GM18499 (cell line): ENCODE measurements around the gene RYR2.

Source experiments
- ATAC-seq: cut with Tn5 transposase; IDR thresholded peaks from one replicate; pipeline ENCODE4 v1.9.1; 2021; ENCODE audit warnings: moderate number of reproducible peaks; ENCODE audit not compliant: insufficient read depth, unreplicated experiment

Gene RYR2

DNA sequence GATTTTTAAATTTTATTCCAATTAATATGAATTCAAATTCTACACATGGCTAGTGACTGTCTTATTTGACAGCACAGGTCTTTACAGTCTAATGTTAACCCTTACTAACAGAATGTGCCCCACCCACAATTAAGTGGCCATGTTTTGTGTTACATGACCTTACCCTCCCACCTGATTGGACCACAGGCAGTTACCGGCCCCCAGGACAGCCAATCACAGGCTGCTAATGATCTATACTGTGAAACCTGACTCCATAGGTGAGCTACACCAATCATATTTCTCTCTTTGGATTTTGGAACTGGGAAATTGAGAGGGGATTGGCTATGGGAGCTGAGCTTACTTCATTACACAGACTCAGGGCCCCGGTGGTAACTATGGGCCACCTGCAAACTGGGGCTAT lies 821.2 kb downstream of the RYR2 start:
- ATAC-seq, result no peak

DNA sequence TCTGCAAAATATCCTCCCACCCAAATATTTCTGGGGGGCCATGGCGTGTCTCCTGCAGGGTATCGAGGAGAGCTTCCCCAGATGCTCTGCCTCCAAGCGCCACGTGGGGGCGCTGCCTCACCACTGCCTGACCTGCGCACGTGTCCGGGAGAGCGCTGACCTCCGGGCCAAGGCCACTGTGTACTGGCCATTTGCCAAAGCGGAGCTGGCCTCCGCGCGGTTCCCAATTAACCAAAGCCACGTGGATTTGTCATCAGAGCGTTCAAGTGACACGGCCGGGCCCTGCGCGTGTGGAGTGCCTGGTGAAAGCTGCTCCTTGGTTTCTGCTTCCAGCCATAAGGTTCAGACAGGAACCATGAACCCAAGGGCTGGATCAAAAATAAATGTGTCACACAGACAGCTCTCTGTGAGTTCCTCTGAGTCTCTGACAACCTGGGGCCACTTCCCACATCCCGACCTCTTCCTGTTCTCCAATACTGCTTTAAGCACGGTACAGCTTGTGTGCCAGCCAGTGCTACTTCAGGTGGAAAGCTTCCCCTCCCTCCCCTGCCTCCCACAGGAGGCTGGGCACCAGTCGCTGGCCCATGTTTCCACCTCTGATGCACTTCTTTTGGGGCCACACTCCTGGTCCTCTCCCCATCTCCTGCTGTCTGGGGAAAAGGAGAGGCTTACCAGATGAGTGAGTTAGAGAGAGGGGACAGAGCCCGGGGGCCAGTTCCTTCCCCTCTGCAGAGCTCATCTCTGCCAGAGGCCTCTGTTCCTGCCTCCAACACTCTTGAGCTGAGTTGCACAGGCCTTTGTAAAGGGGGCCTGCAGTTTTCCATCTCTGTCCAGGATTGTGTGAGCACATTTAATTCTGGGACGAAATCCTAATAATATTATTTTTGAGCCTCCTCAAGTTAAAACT lies 822.6 kb downstream of the RYR2 start:
- ATAC-seq, result no peak

GRCh38 chr1:237867380-237867888 lies 825.5 kb downstream of the RYR2 start:
- no peak for ATAC-seq

- no peak for ATAC-seq
Observed at GRCh38 chr1:237868817-237869600, 827.0 kb downstream of the RYR2 start.

- no peak for ATAC-seq
Observed at GRCh38 chr1:237873487-237874211, 831.7 kb downstream of the RYR2 start.

DNA sequence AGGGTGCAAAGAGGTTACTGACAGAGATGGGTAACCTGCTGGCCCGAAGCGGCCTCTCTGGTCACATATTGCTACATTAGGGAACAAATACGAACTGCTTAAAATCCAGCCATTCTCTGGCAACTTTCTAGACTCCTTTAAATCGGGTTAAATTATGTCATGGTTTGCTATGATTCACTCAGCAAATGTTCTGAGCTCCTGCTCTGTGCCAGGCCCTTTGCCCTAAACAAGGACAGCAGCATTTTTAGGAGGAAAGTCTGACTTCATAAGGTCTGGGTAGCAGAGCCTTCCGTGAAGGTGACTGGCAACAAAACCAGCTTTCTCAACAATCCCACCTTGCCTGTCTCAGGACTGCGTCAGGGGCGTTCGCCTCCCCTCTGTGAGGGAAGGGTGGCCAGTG lies 833.3 kb downstream of the RYR2 start:
- ATAC-seq, result no peak

DNA sequence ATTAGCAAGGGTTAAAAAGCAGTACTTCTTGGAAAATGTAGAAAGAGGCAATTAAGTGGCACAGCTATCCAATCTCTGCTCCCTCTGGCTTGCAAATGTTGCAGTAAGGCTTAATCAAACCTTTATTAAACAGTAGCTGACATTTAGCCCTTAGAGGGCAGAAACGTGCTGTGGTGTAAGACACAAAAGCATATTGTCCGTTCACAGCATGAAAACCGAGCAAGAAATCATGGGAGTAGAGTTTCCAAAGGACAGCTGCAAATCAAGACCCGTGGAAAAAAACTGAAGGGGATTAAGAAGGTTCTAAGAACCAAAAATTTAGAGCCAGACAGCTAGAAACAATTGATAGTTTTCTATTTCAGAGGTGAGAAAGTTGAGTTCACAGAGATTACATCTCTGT lies 835.6 kb downstream of the RYR2 start:
- no peak for ATAC-seq

- no peak for ATAC-seq
Observed at GRCh38 chr1:237878406-237878805, 836.4 kb downstream of the RYR2 start.

- ATAC-seq, result no peak
Observed at GRCh38 chr1:237879195-237879594, 837.2 kb downstream of the RYR2 start.
